Measurements from ENCODE around the gene CCM2.

Gene CCM2

DNA sequence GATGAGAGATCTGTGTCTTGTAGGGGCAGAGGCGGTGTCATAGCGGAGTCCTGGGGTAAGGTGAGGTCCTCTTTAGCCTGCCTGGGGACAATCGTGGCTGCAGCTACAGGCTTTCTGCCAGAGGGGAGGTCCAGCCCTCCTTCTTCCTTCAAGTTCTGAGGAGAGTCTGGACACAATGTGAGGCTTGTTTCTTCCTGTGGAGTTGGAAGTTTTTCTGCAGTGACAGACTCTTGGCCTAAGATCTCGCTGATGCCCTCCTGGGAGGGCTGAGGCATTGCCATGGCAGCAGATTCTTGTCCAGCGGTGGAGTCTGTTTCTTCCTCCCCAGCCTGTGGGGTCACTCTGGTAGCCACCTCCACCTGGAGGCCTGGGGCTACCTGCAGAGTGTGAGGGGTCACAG lies 84.3 kb downstream of the CCM2 start:
- TF ChIP-seq, protein P1, sequence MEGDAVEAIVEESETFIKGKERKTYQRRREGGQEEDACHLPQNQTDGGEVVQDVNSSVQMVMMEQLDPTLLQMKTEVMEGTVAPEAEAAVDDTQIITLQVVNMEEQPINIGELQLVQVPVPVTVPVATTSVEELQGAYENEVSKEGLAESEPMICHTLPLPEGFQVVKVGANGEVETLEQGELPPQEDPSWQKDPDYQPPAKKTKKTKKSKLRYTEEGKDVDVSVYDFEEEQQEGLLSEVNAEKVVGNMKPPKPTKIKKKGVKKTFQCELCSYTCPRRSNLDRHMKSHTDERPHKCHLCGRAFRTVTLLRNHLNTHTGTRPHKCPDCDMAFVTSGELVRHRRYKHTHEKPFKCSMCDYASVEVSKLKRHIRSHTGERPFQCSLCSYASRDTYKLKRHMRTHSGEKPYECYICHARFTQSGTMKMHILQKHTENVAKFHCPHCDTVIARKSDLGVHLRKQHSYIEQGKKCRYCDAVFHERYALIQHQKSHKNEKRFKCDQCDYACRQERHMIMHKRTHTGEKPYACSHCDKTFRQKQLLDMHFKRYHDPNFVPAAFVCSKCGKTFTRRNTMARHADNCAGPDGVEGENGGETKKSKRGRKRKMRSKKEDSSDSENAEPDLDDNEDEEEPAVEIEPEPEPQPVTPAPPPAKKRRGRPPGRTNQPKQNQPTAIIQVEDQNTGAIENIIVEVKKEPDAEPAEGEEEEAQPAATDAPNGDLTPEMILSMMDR (IDR thresholded peaks at IDR 0.05; ENCODE audit: low read depth, low read length) = no peak
- no peak overlapping the region for H3K4me3 ChIP-seq (ENCODE audit: low read depth, low read length)

DNA sequence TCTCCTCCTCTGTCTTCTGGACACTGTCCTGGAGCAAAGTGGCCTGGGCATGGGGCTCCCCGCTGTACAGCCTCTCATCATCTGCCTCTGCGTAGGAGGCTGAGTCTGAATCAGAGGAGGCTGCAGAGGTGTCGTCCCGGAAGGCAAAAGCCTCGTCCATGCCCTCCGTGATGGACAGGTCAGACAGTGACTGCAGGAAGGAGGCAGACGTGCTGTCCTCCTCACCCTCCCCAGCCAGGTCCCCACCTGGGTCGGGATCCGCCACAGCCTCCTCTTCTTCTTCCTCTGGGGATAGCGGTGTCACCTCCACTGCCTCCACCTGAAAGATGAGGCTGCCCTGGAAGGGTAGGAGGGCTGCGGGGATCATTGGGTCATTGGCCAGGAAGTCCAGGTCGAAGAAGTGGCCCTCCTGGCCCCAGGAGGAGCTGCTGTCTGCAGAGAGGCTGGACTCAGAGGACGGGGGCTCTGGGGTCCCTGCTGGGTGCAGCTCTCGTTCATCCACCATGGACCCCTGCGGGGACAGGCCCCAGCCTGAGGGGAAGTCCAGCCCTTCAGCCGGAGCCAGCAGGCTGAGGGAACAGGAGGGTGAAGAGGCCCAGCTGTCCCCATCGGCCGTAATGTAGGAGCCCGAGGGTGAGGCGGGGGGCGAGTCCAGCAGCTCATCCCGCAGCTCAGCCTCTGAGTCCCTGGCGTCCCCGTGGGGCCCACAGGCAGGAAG lies 85.1 kb downstream of the CCM2 start:
- H3K4me3 ChIP-seq (ENCODE audit: low read depth, low read length) = no peak overlapping the region
- TF ChIP-seq, protein P1 (IDR thresholded peaks at IDR 0.05; ENCODE audit: low read depth, low read length) = no peak

DNA sequence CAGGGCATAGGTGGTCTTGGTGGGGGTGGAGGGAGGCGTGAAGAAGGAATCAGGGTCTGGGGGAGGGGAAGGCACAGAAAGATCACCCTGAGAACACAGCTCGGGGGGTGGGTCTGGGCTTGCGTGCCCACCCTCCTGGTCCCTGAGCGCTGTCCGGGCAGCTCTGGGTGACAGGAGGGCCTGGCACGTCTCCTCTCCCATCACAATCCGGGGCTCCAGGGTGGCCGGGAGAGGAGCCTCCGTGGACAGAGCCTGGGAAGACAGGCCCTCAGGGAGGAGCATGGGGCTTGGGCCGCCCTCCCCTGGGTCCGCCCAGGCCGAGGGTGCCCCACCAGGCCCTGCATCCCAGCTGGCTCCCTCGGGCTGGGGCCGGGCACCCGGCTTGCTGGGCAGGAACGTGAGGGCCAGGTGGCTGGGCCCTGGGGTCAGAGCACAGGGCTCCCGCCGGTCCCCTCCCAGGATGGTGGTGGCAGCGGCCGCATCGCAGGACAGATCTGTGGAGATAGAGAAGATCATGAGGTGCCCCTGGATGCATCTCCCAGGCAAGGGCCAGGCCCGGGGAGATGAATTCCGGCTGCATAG lies 85.7 kb downstream of the CCM2 start:
- no peak overlapping the region for H3K4me3 ChIP-seq (ENCODE audit: low read depth, low read length)
- TF ChIP-seq, protein P1 (IDR thresholded peaks at IDR 0.05; ENCODE audit: low read depth, low read length) = no peak

DNA sequence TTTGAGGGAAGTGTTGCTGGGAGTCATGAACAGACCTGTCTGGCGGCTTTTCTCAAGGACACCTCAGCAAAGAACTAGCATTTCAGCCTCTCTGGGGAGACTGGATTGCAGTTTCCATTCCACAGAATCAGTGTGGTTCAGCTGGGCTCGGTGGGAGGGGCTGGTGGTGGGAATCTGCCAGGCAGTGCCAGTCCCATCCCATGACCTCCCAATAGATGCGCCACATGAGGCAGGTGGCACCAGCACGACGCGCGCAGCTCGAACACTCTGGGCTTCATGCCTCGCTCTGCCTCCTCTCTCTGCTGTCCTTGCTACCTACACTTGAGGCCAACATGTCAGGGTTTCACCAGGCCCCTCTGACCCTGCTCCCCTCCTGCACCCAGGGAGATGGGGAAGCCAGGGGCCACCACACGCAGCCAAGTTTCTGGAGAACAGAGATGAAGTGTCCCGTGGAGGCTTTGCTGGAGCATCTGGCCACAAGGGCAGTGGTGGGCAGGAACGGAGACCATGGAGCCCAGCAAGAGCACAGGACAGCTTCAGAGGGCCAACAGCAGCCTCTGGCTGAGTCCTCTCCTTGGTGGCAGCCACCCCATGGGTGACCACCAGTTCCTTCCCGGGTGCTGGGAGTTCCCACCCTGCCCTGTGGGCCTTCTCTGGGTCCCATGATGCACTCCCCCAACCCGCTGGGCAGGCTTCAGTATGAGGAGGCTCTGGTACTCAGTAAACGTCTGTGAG lies 86.5 kb downstream of the CCM2 start:
- TF ChIP-seq, protein P1 (IDR thresholded peaks at IDR 0.05; ENCODE audit: low read depth, low read length) = no peak
- H3K4me3 ChIP-seq (ENCODE audit: low read depth, low read length) = no peak overlapping the region

GRCh38 chr7:45087301-45088145 lies 87.5 kb downstream of the CCM2 start:
- TF ChIP-seq, protein P1 (IDR thresholded peaks at IDR 0.05; ENCODE audit: low read depth, low read length) = no peak
- H3K4me3 ChIP-seq (ENCODE audit: low read depth, low read length) = peak overlapping the region; percentile 66

DNA sequence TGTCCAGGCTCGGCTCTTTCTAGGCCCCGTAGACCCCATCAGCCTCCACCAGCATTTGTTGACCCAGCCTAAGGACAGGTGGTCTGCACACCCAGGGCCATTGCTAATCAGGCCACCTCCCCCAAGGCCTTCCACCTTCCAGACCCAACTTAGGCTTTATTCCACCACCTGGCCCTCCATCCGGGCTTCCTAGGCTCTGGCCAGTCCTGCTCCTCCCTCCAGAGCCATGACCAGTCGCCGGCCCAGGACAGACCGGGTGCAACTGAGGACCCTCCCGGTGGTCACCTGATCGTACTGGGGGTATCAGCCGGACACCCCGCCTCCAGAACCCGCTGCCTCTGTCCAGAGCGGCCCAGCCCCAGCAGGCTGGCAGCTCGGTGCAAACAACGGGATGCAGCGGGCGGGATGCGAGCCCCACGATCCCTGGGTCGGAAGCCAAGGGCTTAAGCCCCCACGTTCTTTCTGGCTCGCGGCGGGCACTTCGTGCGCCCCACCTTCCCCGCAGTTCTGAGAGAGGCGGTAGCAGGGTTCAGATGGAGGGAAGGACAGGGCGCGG lies 88.2 kb downstream of the CCM2 start:
- H3K4me3 ChIP-seq (ENCODE audit: low read depth, low read length) = peak overlapping the region; percentile 66
- TF ChIP-seq, protein P1 (IDR thresholded peaks at IDR 0.05; ENCODE audit: low read depth, low read length) = no peak

All from WI38 (cell line).